SU-DHL-6 (cell line): ENCODE results near the gene ZNF385D.
"Not testable (repeated sequence)": the region's sequence is repeated elsewhere in the genome, so short reads cannot be mapped to it uniquely, and the experiment has no call there.

ENCODE experiments used
- EZH2phosphoT487 ChIP-seq: fragments of 200-600 bp; sonication (generic), shearing (Covaris generic); conservative IDR thresholded peaks from 2 replicates; pipeline ENCODE4 v1.6.1; 2018; ENCODE audit warnings: mild to moderate bottlenecking, antibody characterized with exemption, low read length, moderate library complexity, mixed read lengths
- TF ChIP-seq, protein P1 (sequence below): fragments of 200-600 bp; sonication (generic); IDR thresholded peaks from one replicate; pipeline ENCODE4 v1.5.1; 2017; ENCODE audit warnings: antibody characterized with exemption, mild to moderate bottlenecking, low read length, moderate library complexity; ENCODE audit not compliant: insufficient read depth, poor library complexity, severe bottlenecking

DNA sequence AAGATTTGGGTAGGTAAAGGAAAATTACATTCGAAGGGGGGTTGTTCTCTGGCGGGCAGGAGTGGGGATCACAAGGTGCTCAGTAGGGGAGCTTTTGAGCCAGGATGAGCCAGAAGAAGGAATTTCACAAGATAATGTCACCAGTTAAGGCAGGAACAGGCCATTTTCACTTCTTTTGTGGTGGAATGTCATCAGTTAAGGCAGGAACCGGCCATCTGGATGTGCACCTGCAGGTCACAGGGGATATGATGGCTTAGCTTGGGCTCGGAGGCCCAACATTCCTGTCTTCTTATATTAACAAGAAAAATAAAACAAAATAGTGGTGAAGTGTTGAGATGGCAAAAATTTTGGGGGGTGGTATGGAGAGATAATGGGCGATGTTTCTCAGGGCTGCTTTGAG, 373.0 kb downstream of the ZNF385D start:
- TF ChIP-seq, protein P1, sequence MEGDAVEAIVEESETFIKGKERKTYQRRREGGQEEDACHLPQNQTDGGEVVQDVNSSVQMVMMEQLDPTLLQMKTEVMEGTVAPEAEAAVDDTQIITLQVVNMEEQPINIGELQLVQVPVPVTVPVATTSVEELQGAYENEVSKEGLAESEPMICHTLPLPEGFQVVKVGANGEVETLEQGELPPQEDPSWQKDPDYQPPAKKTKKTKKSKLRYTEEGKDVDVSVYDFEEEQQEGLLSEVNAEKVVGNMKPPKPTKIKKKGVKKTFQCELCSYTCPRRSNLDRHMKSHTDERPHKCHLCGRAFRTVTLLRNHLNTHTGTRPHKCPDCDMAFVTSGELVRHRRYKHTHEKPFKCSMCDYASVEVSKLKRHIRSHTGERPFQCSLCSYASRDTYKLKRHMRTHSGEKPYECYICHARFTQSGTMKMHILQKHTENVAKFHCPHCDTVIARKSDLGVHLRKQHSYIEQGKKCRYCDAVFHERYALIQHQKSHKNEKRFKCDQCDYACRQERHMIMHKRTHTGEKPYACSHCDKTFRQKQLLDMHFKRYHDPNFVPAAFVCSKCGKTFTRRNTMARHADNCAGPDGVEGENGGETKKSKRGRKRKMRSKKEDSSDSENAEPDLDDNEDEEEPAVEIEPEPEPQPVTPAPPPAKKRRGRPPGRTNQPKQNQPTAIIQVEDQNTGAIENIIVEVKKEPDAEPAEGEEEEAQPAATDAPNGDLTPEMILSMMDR = not testable (repeated sequence)
- not testable (repeated sequence) for TF ChIP-seq EZH2phosphoT487
